Vagina (tissue), 2 donors: ENCODE data around the gene IFT122. TPM values are rescaled to one million over a fixed set of nuclear protein-coding genes. Genes with fewer than 3 reads are reported as not detected.
A peak's percentile ranks its signal among the peaks of the same experiment; 100 is the strongest.

Experiments used
- DNase-seq, 2 donors: peaks; one replicate each; pipeline ENCODE4 v3.0.0-alpha.2; 2017; ENCODE audit errors: extremely low spot score in 2 of 2
- H3K27ac ChIP-seq: fragments of 200-600 bp; sonication (generic); one replicate; pipeline ENCODE4 v1.5.1; 2019
- H3K27me3 ChIP-seq: fragments of 200-600 bp; sonication (generic); one replicate; pipeline ENCODE4 v1.5.1; 2019
- H3K36me3 ChIP-seq, 2 donors: fragments of 200-600 bp; sonication (generic); one replicate each; pipeline ENCODE4 v1.5.1; 2017 to 2019
- H3K4me1 ChIP-seq: fragments of 200-600 bp; sonication (generic); one replicate; pipeline ENCODE4 v1.5.1; 2019
- H3K4me3 ChIP-seq, 2 donors: fragments of 200-600 bp; sonication (generic); 1 replicate in 1 of 2; 2 replicates in 1 of 2; pipeline ENCODE4 v1.5.1; 2016 to 2019
- H3K9me3 ChIP-seq: fragments of 200-600 bp; sonication (generic); one replicate; pipeline ENCODE4 v1.5.1; 2019
- CTCF ChIP-seq, 3 experiments: fragments of 450-650 bp in 2 of 3; fragments of 200-600 bp in 1 of 3; sonication (generic) in 1 of 3; IDR thresholded peaks; one replicate each; pipeline ENCODE4 v1.5.1; 2017 to 2019; ENCODE audit warnings: antibody characterized with exemption in 3 of 3, mild to moderate bottlenecking in 2 of 3, moderate library complexity in 2 of 3
- POLR2A ChIP-seq, 2 donors: fragments of 450-650 bp; IDR thresholded peaks; one replicate each; pipeline ENCODE4 v1.6.1; 2017; ENCODE audit warnings: antibody characterized with exemption in 2 of 2, mild to moderate bottlenecking in 2 of 2, moderate library complexity in 2 of 2
- POLR2AphosphoS5 ChIP-seq, 2 donors: sonication (generic); formaldehyde crosslinking; IDR thresholded peaks; one replicate each; pipeline ENCODE4 v1.9.0; 2017; ENCODE audit warnings: antibody characterized with exemption in 2 of 2, mild to moderate bottlenecking in 2 of 2, low read depth in 1 of 2; ENCODE audit not compliant: insufficient read depth in 1 of 2
- intact Hi-C: fragments of 100-400 bp; cut with DNase I; formaldehyde crosslinking; loops from one replicate; pipeline ENCODE4 v1.15.1; 2023
- total RNA-seq: library from RNA; depleted of rRNA; stranded (reverse); fragments of >200 nt; gene quantifications from one replicate; pipeline ENCODE4 v1.2.3, GENCODE V29; 2016

Gene IFT122
- total RNA-seq, 1 donor from 2014 or later = 33.4 TPM

GRCh38 chr3:129549805-129550204 is 109.8 kb downstream of the IFT122 start:
- no peak overlapping the region for H3K27ac ChIP-seq
- peaks cover 25% of the 10 kb centered on the region for H3K4me1 ChIP-seq
- no peaks in the 10 kb centered on the region for H3K27me3 ChIP-seq
- intact Hi-C loops = no loop called here
- no peak overlapping the region for H3K4me3 ChIP-seq
- H3K9me3 ChIP-seq = no peaks in the 10 kb centered on the region
- no peak for DNase-seq
- TF ChIP-seq CTCF (IDR thresholded peaks at IDR 0.05) (no peak), POLR2AphosphoS5 (IDR thresholded peaks at IDR 0.05; ENCODE audit: insufficient read depth in 1 of 2, low read depth in 1 of 2) (no peak), POLR2A (IDR thresholded peaks at IDR 0.05) (no peak)
- H3K36me3 ChIP-seq = no peaks in the 10 kb centered on the region

GRCh38 chr3:129552287-129553050 is 112.4 kb downstream of the IFT122 start:
- Histone ChIP-seq H3K27me3 (no peaks in the 10 kb centered on the region), H3K9me3 (no peaks in the 10 kb centered on the region), H3K36me3 (peaks cover 0 to 14% of the 10 kb centered on the region in 2 donors), H3K27ac (peak overlapping the region; percentile 13), H3K4me1 (peaks cover 52% of the 10 kb centered on the region), H3K4me3 (no peak overlapping the region)
- TF ChIP-seq POLR2AphosphoS5 (IDR thresholded peaks at IDR 0.05; ENCODE audit: insufficient read depth in 1 of 2, low read depth in 1 of 2) (no peak), CTCF (IDR thresholded peaks at IDR 0.05) (no peak), POLR2A (IDR thresholded peaks at IDR 0.05) (no peak)
- DNase-seq = no peak
- intact Hi-C loops = no loop called here

- Histone ChIP-seq H3K36me3 (peaks cover 0 to 14% of the 10 kb centered on the region in 2 donors), H3K9me3 (no peaks in the 10 kb centered on the region), H3K4me1 (peaks cover 59% of the 10 kb centered on the region), H3K4me3 (no peak overlapping the region), H3K27ac (peak overlapping the region; percentile 13), H3K27me3 (no peaks in the 10 kb centered on the region)
- no peak for DNase-seq
- intact Hi-C loops = no loop called here
- no peak for TF ChIP-seq POLR2AphosphoS5 (IDR thresholded peaks at IDR 0.05; ENCODE audit: insufficient read depth in 1 of 2, low read depth in 1 of 2)
- no peak for TF ChIP-seq CTCF (IDR thresholded peaks at IDR 0.05)
- no peak for TF ChIP-seq POLR2A (IDR thresholded peaks at IDR 0.05)
These were observed 113.1 kb downstream of the IFT122 start for GRCh38 chr3:129553171-129553570.

GRCh38 chr3:129553719-129554118 is 113.7 kb downstream of the IFT122 start:
- Histone ChIP-seq H3K27me3 (no peaks in the 10 kb centered on the region), H3K36me3 (peaks cover 0 to 15% of the 10 kb centered on the region in 2 donors), H3K27ac (no peak overlapping the region), H3K4me3 (no peak overlapping the region), H3K4me1 (peaks cover 64% of the 10 kb centered on the region), H3K9me3 (no peaks in the 10 kb centered on the region)
- intact Hi-C loops = no loop called here
- no peak for TF ChIP-seq POLR2A (IDR thresholded peaks at IDR 0.05)
- no peak for DNase-seq

GRCh38 chr3:129554356-129555152 is 114.5 kb downstream of the IFT122 start:
- TF ChIP-seq POLR2AphosphoS5 (IDR thresholded peaks at IDR 0.05; ENCODE audit: insufficient read depth in 1 of 2, low read depth in 1 of 2) = no peak
- no peak for TF ChIP-seq CTCF (IDR thresholded peaks at IDR 0.05)
- no peak for TF ChIP-seq POLR2A (IDR thresholded peaks at IDR 0.05)
- no peaks in the 10 kb centered on the region for H3K27me3 ChIP-seq
- peak overlapping the region; percentile 85 for H3K27ac ChIP-seq
- no peak overlapping the region for H3K4me3 ChIP-seq
- H3K9me3 ChIP-seq = no peaks in the 10 kb centered on the region
- intact Hi-C loops = no loop called here
- peaks cover 73% of the 10 kb centered on the region for H3K4me1 ChIP-seq
- no peak for DNase-seq
- H3K36me3 ChIP-seq = peaks cover 0 to 17% of the 10 kb centered on the region in 2 donors
